Measurements from ENCODE around the gene CUL3. TPM values are rescaled to one million over a fixed set of nuclear protein-coding genes. Genes with fewer than 3 reads are reported as not detected.

The CUL3 gene
- total RNA-seq, 1 experiment from 2014 or later = 86.2 TPM

GRCh38 chr2:224591220-224591619, 6.1 kb upstream of the CUL3 start:
- Mint-ChIP-seq H3K27ac (no peak overlapping the region), H3K4me1 (peaks cover 29% of the 10 kb centered on the region), H3K36me3 (no peaks in the 10 kb centered on the region), H3K4me3 (no peak overlapping the region), H3K9me3 (peaks cover 3% of the 10 kb centered on the region; the same call in 1 of the 2 replicates), H3K27me3 (ENCODE audit: low read depth) (no peaks in the 10 kb centered on the region)
- ChIA-PET POLR2A (no interaction called here), CTCF (no interaction called here)
- DNase-seq (ENCODE audit: low spot score) = no peak
- ATAC-seq = no peak
- TF ChIP-seq, protein P1, sequence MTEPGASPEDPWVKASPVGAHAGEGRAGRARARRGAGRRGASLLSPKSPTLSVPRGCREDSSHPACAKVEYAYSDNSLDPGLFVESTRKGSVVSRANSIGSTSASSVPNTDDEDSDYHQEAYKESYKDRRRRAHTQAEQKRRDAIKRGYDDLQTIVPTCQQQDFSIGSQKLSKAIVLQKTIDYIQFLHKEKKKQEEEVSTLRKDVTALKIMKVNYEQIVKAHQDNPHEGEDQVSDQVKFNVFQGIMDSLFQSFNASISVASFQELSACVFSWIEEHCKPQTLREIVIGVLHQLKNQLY (CRISPR knock-in tag; IDR thresholded peaks at IDR 0.05) = no peak
- no peak for TF ChIP-seq GABPB1 (CRISPR knock-in tag; IDR thresholded peaks at IDR 0.05)
- no peak for TF ChIP-seq FOXJ3 (CRISPR knock-in tag; IDR thresholded peaks at IDR 0.05; ENCODE audit: borderline replicate concordance)
- TF ChIP-seq, protein P2, sequence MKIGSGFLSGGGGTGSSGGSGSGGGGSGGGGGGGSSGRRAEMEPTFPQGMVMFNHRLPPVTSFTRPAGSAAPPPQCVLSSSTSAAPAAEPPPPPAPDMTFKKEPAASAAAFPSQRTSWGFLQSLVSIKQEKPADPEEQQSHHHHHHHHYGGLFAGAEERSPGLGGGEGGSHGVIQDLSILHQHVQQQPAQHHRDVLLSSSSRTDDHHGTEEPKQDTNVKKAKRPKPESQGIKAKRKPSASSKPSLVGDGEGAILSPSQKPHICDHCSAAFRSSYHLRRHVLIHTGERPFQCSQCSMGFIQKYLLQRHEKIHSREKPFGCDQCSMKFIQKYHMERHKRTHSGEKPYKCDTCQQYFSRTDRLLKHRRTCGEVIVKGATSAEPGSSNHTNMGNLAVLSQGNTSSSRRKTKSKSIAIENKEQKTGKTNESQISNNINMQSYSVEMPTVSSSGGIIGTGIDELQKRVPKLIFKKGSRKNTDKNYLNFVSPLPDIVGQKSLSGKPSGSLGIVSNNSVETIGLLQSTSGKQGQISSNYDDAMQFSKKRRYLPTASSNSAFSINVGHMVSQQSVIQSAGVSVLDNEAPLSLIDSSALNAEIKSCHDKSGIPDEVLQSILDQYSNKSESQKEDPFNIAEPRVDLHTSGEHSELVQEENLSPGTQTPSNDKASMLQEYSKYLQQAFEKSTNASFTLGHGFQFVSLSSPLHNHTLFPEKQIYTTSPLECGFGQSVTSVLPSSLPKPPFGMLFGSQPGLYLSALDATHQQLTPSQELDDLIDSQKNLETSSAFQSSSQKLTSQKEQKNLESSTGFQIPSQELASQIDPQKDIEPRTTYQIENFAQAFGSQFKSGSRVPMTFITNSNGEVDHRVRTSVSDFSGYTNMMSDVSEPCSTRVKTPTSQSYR (CRISPR knock-in tag; IDR thresholded peaks at IDR 0.05) = no peak
- no peak for TF ChIP-seq ZBTB21 (CRISPR knock-in tag; IDR thresholded peaks at IDR 0.05; ENCODE audit: borderline replicate concordance)
- TF ChIP-seq AFF4 (CRISPR knock-in tag; IDR thresholded peaks at IDR 0.05; ENCODE audit: borderline replicate concordance) = no peak
- no peak for TF ChIP-seq NR2C2 (CRISPR knock-in tag; IDR thresholded peaks at IDR 0.05)
- TF ChIP-seq MXD4 (CRISPR knock-in tag; IDR thresholded peaks at IDR 0.05; ENCODE audit: borderline replicate concordance) = no peak
- TF ChIP-seq CREM (CRISPR knock-in tag; IDR thresholded peaks at IDR 0.05) = no peak

- ChIA-PET CTCF (interaction anchor here (0.7 to 1.7 kb wide), 3 partner anchors 15 to 616 kb away, joined by 3 to 4 read pairs (median 3); no protein-coding TSS in a partner anchor), POLR2A (interaction anchor here (0.9 to 1.6 kb wide), 6 partner anchors 13 to 156 kb away, joined by 3 to 5 read pairs (median 4); no protein-coding TSS in a partner anchor)
- DNase-seq (ENCODE audit: low spot score) (no peak), ATAC-seq (no peak)
- no peak overlapping the region for H3K27ac Mint-ChIP-seq
- no peaks in the 10 kb centered on the region for H3K27me3 Mint-ChIP-seq (ENCODE audit: low read depth)
- no peaks in the 10 kb centered on the region for H3K9me3 Mint-ChIP-seq
- peaks cover 41% of the 10 kb centered on the region for H3K4me1 Mint-ChIP-seq
- peak overlapping the region; percentile 84 for H3K4me3 Mint-ChIP-seq
- peaks cover 8% of the 10 kb centered on the region for H3K36me3 Mint-ChIP-seq
- TF ChIP-seq TCF7 (CRISPR knock-in tag; IDR thresholded peaks at IDR 0.05; ENCODE audit: low read depth) (no peak), CREB1 (CRISPR knock-in tag; IDR thresholded peaks at IDR 0.05) (no peak), JAZF1 (CRISPR knock-in tag; IDR thresholded peaks at IDR 0.05) (no peak), NR3C1 (CRISPR knock-in tag; conservative IDR thresholded peaks at IDR 0.05; ENCODE audit: low read depth) (no peak), GTF2I (CRISPR knock-in tag; conservative IDR thresholded peaks at IDR 0.05) (no peak), ATF2 (CRISPR knock-in tag; IDR thresholded peaks at IDR 0.05; ENCODE audit: borderline replicate concordance, low read depth) (no peak), GABPB1 (CRISPR knock-in tag; IDR thresholded peaks at IDR 0.05) (no peak), SMAD3 (CRISPR knock-in tag; IDR thresholded peaks at IDR 0.05; ENCODE audit: borderline replicate concordance) (no peak), ETV6 (CRISPR knock-in tag; IDR thresholded peaks at IDR 0.05) (no peak), SMAD4 (CRISPR knock-in tag; IDR thresholded peaks at IDR 0.05) (no peak), ZBTB21 (CRISPR knock-in tag; IDR thresholded peaks at IDR 0.05; ENCODE audit: borderline replicate concordance) (no peak), ZNF671 (CRISPR knock-in tag; IDR thresholded peaks at IDR 0.05) (no peak)
- TF ChIP-seq, protein P3, sequence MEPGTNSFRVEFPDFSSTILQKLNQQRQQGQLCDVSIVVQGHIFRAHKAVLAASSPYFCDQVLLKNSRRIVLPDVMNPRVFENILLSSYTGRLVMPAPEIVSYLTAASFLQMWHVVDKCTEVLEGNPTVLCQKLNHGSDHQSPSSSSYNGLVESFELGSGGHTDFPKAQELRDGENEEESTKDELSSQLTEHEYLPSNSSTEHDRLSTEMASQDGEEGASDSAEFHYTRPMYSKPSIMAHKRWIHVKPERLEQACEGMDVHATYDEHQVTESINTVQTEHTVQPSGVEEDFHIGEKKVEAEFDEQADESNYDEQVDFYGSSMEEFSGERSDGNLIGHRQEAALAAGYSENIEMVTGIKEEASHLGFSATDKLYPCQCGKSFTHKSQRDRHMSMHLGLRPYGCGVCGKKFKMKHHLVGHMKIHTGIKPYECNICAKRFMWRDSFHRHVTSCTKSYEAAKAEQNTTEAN (CRISPR knock-in tag; IDR thresholded peaks at IDR 0.05) = no peak
- TF ChIP-seq, protein P4, sequence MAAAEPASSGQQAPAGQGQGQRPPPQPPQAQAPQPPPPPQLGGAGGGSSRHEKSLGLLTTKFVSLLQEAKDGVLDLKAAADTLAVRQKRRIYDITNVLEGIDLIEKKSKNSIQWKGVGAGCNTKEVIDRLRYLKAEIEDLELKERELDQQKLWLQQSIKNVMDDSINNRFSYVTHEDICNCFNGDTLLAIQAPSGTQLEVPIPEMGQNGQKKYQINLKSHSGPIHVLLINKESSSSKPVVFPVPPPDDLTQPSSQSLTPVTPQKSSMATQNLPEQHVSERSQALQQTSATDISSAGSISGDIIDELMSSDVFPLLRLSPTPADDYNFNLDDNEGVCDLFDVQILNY (CRISPR knock-in tag; IDR thresholded peaks at IDR 0.05) = no peak
Measured at GRCh38 chr2:224586127-224586695, 1.0 kb upstream of the CUL3 start.

Data from WTC11 (cell line).